GM12875 (cell line): ENCODE results near the gene WDR43.
"Not testable (repeated sequence)": the region's sequence is repeated elsewhere in the genome, so short reads cannot be mapped to it uniquely, and the experiment has no call there.

Experiments used
- H3K4me3 ChIP-seq: one replicate; pipeline ENCODE4 v1.5.1; 2011; ENCODE audit warnings: low read depth, low read length, control low read depth
- CTCF ChIP-seq: IDR thresholded peaks from 2 replicates; pipeline ENCODE4 v1.5.1; 2011; ENCODE audit warnings: low read depth, mild to moderate bottlenecking, control low read depth, inconsistent platforms, low read length, moderate library complexity, borderline replicate concordance; ENCODE audit not compliant: insufficient read depth

WDR43 gene

GRCh38 chr2:28976584-28976983, 82.1 kb downstream of the WDR43 start:
- no peak overlapping the region for H3K4me3 ChIP-seq
- no peak for TF ChIP-seq CTCF

- TF ChIP-seq CTCF = no peak
- no peak overlapping the region for H3K4me3 ChIP-seq
Observed at GRCh38 chr2:28977176-28977875, 82.9 kb downstream of the WDR43 start.

GRCh38 chr2:28978001-28978400, 83.5 kb downstream of the WDR43 start:
- H3K4me3 ChIP-seq = not testable (repeated sequence)

GRCh38 chr2:28978606-28979005, 84.1 kb downstream of the WDR43 start:
- TF ChIP-seq CTCF = no peak
- H3K4me3 ChIP-seq = no peak overlapping the region

- TF ChIP-seq CTCF = no peak
Observed at GRCh38 chr2:28979041-28979440, 84.6 kb downstream of the WDR43 start.

GRCh38 chr2:28979576-28980366, 85.3 kb downstream of the WDR43 start:
- H3K4me3 ChIP-seq = no peak overlapping the region
- TF ChIP-seq CTCF = no peak

More at GRCh38 chr2:28979041-28979440, 84.6 kb downstream of the WDR43 start:
- H3K4me3 ChIP-seq = no peak overlapping the region

GRCh38 chr2:28980368-28981015, 86.0 kb downstream of the WDR43 start:
- H3K4me3 ChIP-seq = no peak overlapping the region
- TF ChIP-seq CTCF = no peak
